ENCODE data around the gene CACNB4. TPM values are rescaled to one million over a fixed set of nuclear protein-coding genes. Genes with fewer than 3 reads are reported as not detected.

Gene CACNB4
- polyA plus RNA-seq, 1 of the 3 experiments (the other 2 are of a cell fraction) = 0.18 TPM

DNA sequence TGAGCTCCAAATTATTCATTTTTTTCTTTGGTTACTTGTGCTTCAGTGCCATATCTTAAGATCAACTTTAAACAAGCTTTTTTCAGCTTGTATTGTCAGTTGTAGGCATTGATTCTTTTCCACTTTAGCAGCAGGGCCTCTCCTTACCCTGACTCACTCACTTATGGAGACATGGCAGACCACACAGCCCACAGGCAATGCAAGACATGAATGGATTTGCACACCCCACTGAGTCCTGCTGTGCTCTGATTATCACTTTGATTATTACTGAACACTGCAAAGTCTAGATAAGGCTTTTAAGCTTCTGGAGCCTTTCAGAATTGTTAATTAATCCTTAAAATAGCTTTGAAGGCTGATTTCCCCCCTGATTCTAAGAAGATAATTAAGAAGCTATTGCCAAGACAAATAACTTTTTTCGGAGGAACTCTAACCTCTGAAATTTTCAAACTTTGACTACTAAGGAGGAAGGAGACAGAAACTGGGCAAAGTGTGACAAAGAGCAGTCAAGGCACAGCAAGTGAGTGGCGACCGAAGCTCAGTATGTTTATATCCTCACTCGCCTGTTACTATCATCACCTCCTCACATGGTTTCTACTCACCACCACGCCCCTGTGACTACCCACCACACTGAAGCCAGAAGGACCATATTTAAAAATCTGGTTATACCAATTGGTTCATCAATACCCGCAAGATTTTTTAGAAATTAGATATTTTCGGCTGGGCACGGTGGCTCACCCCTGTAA lies 43.3 kb downstream of the CACNB4 start:
- Histone ChIP-seq H3K79me2 (ENCODE audit: insufficient read depth) (no peaks in the 10 kb centered on the region), H3K27me3 (ENCODE audit: insufficient read depth) (no peaks in the 10 kb centered on the region), H3K36me3 (replicated peaks in 1 of 2; ENCODE audit: control insufficient read depth in 1 of 2, insufficient read depth in 2 of 2, low read length in 1 of 2) (no peaks in the 10 kb centered on the region), H3K4me1 (ENCODE audit: control insufficient read depth in 1 of 2, insufficient read depth in 2 of 2, low read depth in 1 of 2, low read length in 1 of 2) (no peaks in the 10 kb centered on the region), H3K4me3 (ENCODE audit: low read depth in 2 of 2, low read length in 1 of 2) (no peak overlapping the region), H3F3A (replicated peaks; ENCODE audit: insufficient read depth) (peaks cover 8% of the 10 kb centered on the region), H3K9me3 (no peaks in the 10 kb centered on the region), H3K4me2 (no peak overlapping the region), H2AFZ (ENCODE audit: low read depth) (no peak overlapping the region), H3K9ac (no peak overlapping the region), H4K20me1 (ENCODE audit: insufficient read depth) (no peaks in the 10 kb centered on the region), H3K9me2 (no peaks in the 10 kb centered on the region), H3K27ac (ENCODE audit: low read depth in 2 of 2, low read length in 1 of 2) (no peak overlapping the region)
- CTCF ChIA-PET = interaction anchor here (0.8 to 1.1 kb wide), 3 partner anchors 19 to 30 kb away, joined by 3 to 4 read pairs (median 3); no protein-coding TSS in a partner anchor
- WGBS (ENCODE audit: low lambda C conversion rate) = 78% methylated on average over 8 of the region's 8 CpGs
- DNase-seq = no peak
- TF ChIP-seq, protein P1, sequence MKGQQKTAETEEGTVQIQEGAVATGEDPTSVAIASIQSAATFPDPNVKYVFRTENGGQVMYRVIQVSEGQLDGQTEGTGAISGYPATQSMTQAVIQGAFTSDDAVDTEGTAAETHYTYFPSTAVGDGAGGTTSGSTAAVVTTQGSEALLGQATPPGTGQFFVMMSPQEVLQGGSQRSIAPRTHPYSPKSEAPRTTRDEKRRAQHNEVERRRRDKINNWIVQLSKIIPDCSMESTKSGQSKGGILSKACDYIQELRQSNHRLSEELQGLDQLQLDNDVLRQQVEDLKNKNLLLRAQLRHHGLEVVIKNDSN (IDR thresholded peaks at IDR 0.05; ENCODE audit: borderline replicate concordance, low read depth) = no peak
- TF ChIP-seq RXRA (IDR thresholded peaks at IDR 0.05; ENCODE audit: borderline replicate concordance, low read depth) (no peak), TEAD4 (IDR thresholded peaks at IDR 0.05; ENCODE audit: borderline replicate concordance, insufficient read depth) (no peak), TAF1 (IDR thresholded peaks at IDR 0.05; ENCODE audit: borderline replicate concordance, low read depth, low read length) (no peak), TCF12 (IDR thresholded peaks at IDR 0.05) (no peak), MXI1 (IDR thresholded peaks at IDR 0.05; ENCODE audit: low read depth, low read length) (no peak), RAD21 (IDR thresholded peaks at IDR 0.05; ENCODE audit: low read length) (no peak)
- TF ChIP-seq, protein P2, sequence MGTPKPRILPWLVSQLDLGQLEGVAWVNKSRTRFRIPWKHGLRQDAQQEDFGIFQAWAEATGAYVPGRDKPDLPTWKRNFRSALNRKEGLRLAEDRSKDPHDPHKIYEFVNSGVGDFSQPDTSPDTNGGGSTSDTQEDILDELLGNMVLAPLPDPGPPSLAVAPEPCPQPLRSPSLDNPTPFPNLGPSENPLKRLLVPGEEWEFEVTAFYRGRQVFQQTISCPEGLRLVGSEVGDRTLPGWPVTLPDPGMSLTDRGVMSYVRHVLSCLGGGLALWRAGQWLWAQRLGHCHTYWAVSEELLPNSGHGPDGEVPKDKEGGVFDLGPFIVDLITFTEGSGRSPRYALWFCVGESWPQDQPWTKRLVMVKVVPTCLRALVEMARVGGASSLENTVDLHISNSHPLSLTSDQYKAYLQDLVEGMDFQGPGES (IDR thresholded peaks at IDR 0.05; ENCODE audit: low read depth, low read length) = no peak
- TF ChIP-seq, protein P3, sequence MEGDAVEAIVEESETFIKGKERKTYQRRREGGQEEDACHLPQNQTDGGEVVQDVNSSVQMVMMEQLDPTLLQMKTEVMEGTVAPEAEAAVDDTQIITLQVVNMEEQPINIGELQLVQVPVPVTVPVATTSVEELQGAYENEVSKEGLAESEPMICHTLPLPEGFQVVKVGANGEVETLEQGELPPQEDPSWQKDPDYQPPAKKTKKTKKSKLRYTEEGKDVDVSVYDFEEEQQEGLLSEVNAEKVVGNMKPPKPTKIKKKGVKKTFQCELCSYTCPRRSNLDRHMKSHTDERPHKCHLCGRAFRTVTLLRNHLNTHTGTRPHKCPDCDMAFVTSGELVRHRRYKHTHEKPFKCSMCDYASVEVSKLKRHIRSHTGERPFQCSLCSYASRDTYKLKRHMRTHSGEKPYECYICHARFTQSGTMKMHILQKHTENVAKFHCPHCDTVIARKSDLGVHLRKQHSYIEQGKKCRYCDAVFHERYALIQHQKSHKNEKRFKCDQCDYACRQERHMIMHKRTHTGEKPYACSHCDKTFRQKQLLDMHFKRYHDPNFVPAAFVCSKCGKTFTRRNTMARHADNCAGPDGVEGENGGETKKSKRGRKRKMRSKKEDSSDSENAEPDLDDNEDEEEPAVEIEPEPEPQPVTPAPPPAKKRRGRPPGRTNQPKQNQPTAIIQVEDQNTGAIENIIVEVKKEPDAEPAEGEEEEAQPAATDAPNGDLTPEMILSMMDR (IDR thresholded peaks at IDR 0.05) = no peak
- TF ChIP-seq, protein P4, sequence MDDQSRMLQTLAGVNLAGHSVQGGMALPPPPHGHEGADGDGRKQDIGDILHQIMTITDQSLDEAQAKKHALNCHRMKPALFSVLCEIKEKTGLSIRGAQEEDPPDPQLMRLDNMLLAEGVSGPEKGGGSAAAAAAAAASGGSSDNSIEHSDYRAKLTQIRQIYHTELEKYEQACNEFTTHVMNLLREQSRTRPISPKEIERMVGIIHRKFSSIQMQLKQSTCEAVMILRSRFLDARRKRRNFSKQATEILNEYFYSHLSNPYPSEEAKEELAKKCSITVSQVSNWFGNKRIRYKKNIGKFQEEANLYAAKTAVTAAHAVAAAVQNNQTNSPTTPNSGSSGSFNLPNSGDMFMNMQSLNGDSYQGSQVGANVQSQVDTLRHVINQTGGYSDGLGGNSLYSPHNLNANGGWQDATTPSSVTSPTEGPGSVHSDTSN (IDR thresholded peaks at IDR 0.05) = no peak
- TF ChIP-seq, protein P5, sequence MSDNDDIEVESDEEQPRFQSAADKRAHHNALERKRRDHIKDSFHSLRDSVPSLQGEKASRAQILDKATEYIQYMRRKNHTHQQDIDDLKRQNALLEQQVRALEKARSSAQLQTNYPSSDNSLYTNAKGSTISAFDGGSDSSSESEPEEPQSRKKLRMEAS (IDR thresholded peaks at IDR 0.05; ENCODE audit: low read depth) = no peak
- TF ChIP-seq, protein P6, sequence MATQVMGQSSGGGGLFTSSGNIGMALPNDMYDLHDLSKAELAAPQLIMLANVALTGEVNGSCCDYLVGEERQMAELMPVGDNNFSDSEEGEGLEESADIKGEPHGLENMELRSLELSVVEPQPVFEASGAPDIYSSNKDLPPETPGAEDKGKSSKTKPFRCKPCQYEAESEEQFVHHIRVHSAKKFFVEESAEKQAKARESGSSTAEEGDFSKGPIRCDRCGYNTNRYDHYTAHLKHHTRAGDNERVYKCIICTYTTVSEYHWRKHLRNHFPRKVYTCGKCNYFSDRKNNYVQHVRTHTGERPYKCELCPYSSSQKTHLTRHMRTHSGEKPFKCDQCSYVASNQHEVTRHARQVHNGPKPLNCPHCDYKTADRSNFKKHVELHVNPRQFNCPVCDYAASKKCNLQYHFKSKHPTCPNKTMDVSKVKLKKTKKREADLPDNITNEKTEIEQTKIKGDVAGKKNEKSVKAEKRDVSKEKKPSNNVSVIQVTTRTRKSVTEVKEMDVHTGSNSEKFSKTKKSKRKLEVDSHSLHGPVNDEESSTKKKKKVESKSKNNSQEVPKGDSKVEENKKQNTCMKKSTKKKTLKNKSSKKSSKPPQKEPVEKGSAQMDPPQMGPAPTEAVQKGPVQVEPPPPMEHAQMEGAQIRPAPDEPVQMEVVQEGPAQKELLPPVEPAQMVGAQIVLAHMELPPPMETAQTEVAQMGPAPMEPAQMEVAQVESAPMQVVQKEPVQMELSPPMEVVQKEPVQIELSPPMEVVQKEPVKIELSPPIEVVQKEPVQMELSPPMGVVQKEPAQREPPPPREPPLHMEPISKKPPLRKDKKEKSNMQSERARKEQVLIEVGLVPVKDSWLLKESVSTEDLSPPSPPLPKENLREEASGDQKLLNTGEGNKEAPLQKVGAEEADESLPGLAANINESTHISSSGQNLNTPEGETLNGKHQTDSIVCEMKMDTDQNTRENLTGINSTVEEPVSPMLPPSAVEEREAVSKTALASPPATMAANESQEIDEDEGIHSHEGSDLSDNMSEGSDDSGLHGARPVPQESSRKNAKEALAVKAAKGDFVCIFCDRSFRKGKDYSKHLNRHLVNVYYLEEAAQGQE (IDR thresholded peaks at IDR 0.05; ENCODE audit: low read depth, low read length) = no peak
- POLR2A ChIA-PET = no interaction called here

All from SK-N-SH (cell line).